Activated naive CD8-positive, alpha-beta T cell treated with anti-CD3 and anti-CD28 coated beads, Interleukin-2, amount 10 ng/mL, durations not matched to agents 7 days and 5 days (primary cell): Measurements from ENCODE around the gene ARHGEF4. TPM values are rescaled to one million over a fixed set of nuclear protein-coding genes. Genes with fewer than 3 reads are reported as not detected.
"Not testable (repeated sequence)": the region's sequence is repeated elsewhere in the genome, so short reads cannot be mapped to it uniquely, and the experiment has no call there.

Source experiments
- ATAC-seq: fragments of 150-1000 bp; cut with Tn5 transposase; one replicate; pipeline ENCODE4 v1.10.0; 2021; ENCODE audit warnings: low read depth, moderate library complexity
- POLR2A ChIA-PET: fragments of 350-600 bp; sonication (Branson Sonifier 250); formaldehyde crosslinking; loops from one replicate; lab custom pipeline; 2021; ENCODE audit warnings: antibody characterized with exemption; lab: Charles Lee
- DNase-seq: peaks from one replicate; pipeline ENCODE4 v3.0.0; 2021
- H3K27ac Mint-ChIP-seq: one replicate; pipeline ENCODE4 v1.8.0; 2022; ENCODE audit warnings: mild to moderate bottlenecking, mixed read lengths
- H3K27me3 Mint-ChIP-seq: one replicate; pipeline ENCODE4 v1.8.0; 2022; ENCODE audit warnings: mild to moderate bottlenecking, moderate library complexity, mixed read lengths
- H3K36me3 Mint-ChIP-seq: one replicate; pipeline ENCODE4 v1.8.0; 2021; ENCODE audit warnings: mild to moderate bottlenecking, mixed read lengths
- H3K4me1 Mint-ChIP-seq: one replicate; pipeline ENCODE4 v1.8.0; 2021; ENCODE audit warnings: mixed read lengths
- H3K4me3 Mint-ChIP-seq: one replicate; pipeline ENCODE4 v1.8.0; 2022; ENCODE audit warnings: mild to moderate bottlenecking, moderate library complexity, mixed read lengths
- H3K9me3 Mint-ChIP-seq: one replicate; pipeline ENCODE4 v1.8.0; 2021; ENCODE audit warnings: mixed read lengths
- total RNA-seq, 2 experiments: library from RNA; stranded (reverse); gene quantifications; one replicate each; pipeline ENCODE4 v1.2.3, GENCODE V29; 2021

The ARHGEF4 gene
- total RNA-seq, 2 experiments from 2014 or later, result 3.7 to 5.4 TPM

DNA sequence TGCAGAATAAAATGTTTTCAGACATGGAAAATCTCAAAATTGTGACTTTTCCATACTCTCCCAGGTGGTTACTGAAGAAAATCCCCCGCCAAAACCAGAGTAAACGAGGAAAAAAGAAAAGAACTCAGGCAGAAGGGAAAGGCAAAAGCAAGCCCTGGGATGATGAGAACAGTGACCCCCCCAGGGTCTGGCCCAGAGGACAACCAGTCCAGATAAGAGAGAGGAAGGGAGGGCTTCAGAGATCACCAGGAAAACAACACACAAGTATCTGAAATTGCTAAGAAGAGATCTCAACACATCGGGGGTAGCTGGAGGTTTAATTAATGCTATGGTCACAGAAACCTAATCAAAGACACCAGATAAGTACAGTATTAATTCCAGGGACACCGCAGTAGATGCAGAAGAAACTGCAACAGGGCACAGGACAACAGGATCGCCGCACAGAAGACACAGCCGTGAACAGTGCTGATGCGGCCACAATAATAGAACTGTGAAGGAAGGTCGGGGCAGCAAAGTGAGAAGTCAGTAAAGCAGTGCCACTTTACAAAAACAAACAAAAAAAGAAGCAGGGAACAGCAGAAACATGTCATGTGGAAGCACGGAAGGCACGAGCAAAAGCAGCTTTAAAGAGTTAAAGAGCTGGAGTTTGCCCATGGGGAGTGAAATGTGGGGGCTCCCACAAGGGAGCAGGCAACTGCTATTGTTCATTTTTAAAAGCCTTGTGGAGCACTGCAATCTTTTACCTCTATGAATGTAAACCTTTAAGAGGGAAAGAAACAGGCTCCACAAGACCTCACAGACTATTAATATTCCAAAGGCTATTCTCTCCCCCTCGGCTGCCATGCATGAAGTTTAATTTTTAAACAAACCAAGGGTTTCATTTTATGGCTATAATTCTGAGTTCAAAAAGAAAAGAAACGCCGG, 228.1 kb downstream of the ARHGEF4 start:
- H3K4me1 Mint-ChIP-seq, result peaks cover 16% of the 10 kb centered on the region
- H3K36me3 Mint-ChIP-seq, result peaks cover 34% of the 10 kb centered on the region
- no peak overlapping the region for H3K27ac Mint-ChIP-seq
- H3K4me3 Mint-ChIP-seq, result no peak overlapping the region
- POLR2A ChIA-PET, result no interaction called here
- no peak for DNase-seq
- no peaks in the 10 kb centered on the region for H3K9me3 Mint-ChIP-seq
- no peak for ATAC-seq
- no peaks in the 10 kb centered on the region for H3K27me3 Mint-ChIP-seq

DNA sequence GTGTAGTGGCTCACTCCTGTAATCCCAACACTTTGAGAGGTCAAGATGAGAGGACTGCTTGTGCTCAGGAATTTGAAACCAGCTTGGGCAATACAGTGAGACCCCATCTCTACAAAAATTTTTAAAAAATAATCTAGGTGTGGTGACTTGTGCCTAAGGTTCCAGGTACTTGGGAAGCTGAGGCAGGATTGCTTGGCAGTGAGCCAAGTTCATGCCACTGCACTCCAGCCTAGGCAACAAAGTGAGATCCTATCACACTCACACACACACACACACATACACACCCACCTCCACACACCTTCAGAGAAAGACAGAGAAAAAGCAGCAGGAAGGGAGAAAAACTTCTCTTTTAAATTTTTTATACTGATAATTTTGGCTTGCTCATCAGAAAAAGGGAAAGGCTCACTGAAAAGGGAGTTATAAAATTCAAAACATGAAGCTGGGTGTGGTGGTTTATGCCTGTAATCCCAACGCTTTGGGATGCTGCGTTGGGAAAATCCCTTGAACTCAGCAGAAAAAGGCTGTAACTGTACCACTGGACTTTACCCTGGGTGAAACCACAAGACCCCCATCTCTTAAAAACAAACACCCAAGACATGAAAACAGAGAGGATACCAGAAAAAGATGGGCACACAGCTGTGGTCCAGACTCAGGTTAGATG, 230.9 kb downstream of the ARHGEF4 start:
- Mint-ChIP-seq H3K9me3 (no peaks in the 10 kb centered on the region), H3K27me3 (no peaks in the 10 kb centered on the region), H3K4me3 (no peak overlapping the region), H3K36me3 (peaks cover 38% of the 10 kb centered on the region), H3K27ac (no peak overlapping the region), H3K4me1 (peaks cover 6% of the 10 kb centered on the region)
- POLR2A ChIA-PET, result no interaction called here
- ATAC-seq (no peak), DNase-seq (no peak)

DNA sequence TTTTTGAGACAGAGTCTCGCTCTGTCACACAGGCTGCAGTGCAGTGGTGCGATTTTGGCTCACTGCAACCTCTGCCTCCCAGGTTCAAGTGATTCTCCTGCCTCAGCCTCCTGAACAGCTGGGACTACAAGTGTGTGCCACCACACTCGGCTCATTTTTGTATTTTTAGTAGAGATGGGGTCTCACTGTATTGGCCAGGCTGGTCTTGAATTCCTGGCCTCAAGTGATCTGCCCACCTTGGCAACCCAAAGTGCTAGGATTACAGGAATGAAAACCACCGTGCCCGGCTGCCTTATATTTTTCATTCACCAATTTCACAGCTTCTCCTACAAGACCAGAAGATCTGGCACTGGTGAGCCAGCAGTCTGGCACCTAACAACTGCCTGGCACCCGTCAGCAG, 231.5 kb downstream of the ARHGEF4 start:
- H3K27ac Mint-ChIP-seq, ATAC-seq, H3K4me3 Mint-ChIP-seq, POLR2A ChIA-PET, H3K27me3 Mint-ChIP-seq, DNase-seq, H3K9me3 Mint-ChIP-seq, H3K4me1 Mint-ChIP-seq: not testable (repeated sequence)
- peaks cover 36% of the 10 kb centered on the region for H3K36me3 Mint-ChIP-seq

GRCh38 chr2:131075578-131075977, 238.9 kb downstream of the ARHGEF4 start:
- H3K9me3 Mint-ChIP-seq, H3K27me3 Mint-ChIP-seq, H3K27ac Mint-ChIP-seq, H3K4me3 Mint-ChIP-seq, DNase-seq, ATAC-seq, POLR2A ChIA-PET: not testable (repeated sequence)
- Mint-ChIP-seq H3K4me1 (peaks cover 21% of the 10 kb centered on the region), H3K36me3 (peaks cover 31% of the 10 kb centered on the region)

GRCh38 chr2:131076707-131077106, 240.0 kb downstream of the ARHGEF4 start:
- DNase-seq (no peak), ATAC-seq (no peak)
- Mint-ChIP-seq H3K9me3 (no peaks in the 10 kb centered on the region), H3K27me3 (no peaks in the 10 kb centered on the region), H3K4me3 (no peak overlapping the region), H3K4me1 (peaks cover 25% of the 10 kb centered on the region), H3K36me3 (peaks cover 28% of the 10 kb centered on the region), H3K27ac (no peak overlapping the region)
- POLR2A ChIA-PET, result no interaction called here

- no peak for DNase-seq
- POLR2A ChIA-PET, result no interaction called here
- H3K4me3 Mint-ChIP-seq, result no peak overlapping the region
- no peaks in the 10 kb centered on the region for H3K27me3 Mint-ChIP-seq
- peaks cover 27% of the 10 kb centered on the region for H3K4me1 Mint-ChIP-seq
- no peak overlapping the region for H3K27ac Mint-ChIP-seq
- no peak for ATAC-seq
- peaks cover 29% of the 10 kb centered on the region for H3K36me3 Mint-ChIP-seq
- no peaks in the 10 kb centered on the region for H3K9me3 Mint-ChIP-seq
These were observed 240.6 kb downstream of the ARHGEF4 start for GRCh38 chr2:131077182-131077846.

DNA sequence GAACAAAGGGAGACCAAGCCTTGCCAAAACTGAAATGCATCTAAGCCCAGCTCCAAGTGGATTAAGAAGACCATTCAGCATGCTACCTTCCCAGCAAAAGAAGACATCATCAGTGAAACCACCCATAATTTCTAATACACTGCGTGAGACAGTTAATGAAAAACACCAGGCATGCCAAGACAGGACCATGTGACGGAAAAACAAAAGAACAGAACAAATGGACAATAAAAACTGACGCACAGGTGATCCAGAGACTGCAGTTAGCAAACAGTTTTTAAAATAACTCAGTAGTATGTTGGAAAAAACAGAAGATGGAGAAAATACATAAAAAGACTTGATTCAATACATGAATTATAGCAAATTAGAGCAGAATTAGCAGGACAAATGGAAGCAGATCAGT, 241.3 kb downstream of the ARHGEF4 start:
- Mint-ChIP-seq H3K9me3 (no peaks in the 10 kb centered on the region), H3K4me1 (peaks cover 30% of the 10 kb centered on the region), H3K27ac (no peak overlapping the region), H3K4me3 (no peak overlapping the region), H3K36me3 (peaks cover 29% of the 10 kb centered on the region), H3K27me3 (no peaks in the 10 kb centered on the region)
- POLR2A ChIA-PET, result no interaction called here
- DNase-seq, result no peak
- ATAC-seq, result no peak

- POLR2A ChIA-PET, H3K27ac Mint-ChIP-seq, ATAC-seq, H3K4me3 Mint-ChIP-seq, H3K27me3 Mint-ChIP-seq, DNase-seq, H3K9me3 Mint-ChIP-seq: not testable (repeated sequence)
- Mint-ChIP-seq H3K36me3 (peaks cover 27% of the 10 kb centered on the region), H3K4me1 (peaks cover 26% of the 10 kb centered on the region)
These were observed 243.2 kb downstream of the ARHGEF4 start for GRCh38 chr2:131079931-131080330.

GRCh38 chr2:131081190-131081589, 244.5 kb downstream of the ARHGEF4 start:
- no peaks in the 10 kb centered on the region for H3K9me3 Mint-ChIP-seq
- H3K27me3 Mint-ChIP-seq, result no peaks in the 10 kb centered on the region
- peaks cover 34% of the 10 kb centered on the region for H3K36me3 Mint-ChIP-seq
- DNase-seq (no peak), ATAC-seq (no peak)
- peaks cover 28% of the 10 kb centered on the region for H3K4me1 Mint-ChIP-seq
- POLR2A ChIA-PET, result interaction anchor here (1.1 kb wide), 1 partner anchor 12 kb away, joined by 4 read pairs; the partner anchor contains the start of gene FAM168B
- H3K27ac Mint-ChIP-seq, result peak overlapping the region; percentile 61
- H3K4me3 Mint-ChIP-seq, result no peak overlapping the region

DNA sequence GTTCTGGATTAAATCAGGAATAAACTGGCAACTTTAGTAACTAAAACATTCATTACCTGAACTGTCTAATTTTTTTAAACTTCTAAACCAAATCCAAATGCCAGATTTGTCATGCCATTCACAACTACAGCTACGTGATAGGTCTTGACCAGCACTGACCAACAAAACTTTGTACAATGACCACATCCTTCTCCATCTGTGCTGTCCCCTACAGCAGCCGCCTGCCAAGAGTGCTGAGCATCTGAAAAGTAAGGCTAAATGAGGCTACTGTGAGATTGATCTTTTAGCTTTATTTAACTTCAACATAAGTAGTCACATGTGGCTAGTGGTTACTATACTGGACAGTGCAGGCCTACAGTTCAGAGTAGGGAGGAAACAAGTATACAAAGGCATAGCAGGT, 248.9 kb downstream of the ARHGEF4 start:
- POLR2A ChIA-PET, result no interaction called here
- Mint-ChIP-seq H3K36me3 (peaks cover 42% of the 10 kb centered on the region), H3K4me1 (peaks cover 18% of the 10 kb centered on the region), H3K9me3 (no peaks in the 10 kb centered on the region), H3K27ac (no peak overlapping the region), H3K4me3 (no peak overlapping the region), H3K27me3 (no peaks in the 10 kb centered on the region)
- ATAC-seq (no peak), DNase-seq (no peak)

- DNase-seq, result no peak
These were observed 255.8 kb downstream of the ARHGEF4 start for GRCh38 chr2:131092458-131093005.

DNA sequence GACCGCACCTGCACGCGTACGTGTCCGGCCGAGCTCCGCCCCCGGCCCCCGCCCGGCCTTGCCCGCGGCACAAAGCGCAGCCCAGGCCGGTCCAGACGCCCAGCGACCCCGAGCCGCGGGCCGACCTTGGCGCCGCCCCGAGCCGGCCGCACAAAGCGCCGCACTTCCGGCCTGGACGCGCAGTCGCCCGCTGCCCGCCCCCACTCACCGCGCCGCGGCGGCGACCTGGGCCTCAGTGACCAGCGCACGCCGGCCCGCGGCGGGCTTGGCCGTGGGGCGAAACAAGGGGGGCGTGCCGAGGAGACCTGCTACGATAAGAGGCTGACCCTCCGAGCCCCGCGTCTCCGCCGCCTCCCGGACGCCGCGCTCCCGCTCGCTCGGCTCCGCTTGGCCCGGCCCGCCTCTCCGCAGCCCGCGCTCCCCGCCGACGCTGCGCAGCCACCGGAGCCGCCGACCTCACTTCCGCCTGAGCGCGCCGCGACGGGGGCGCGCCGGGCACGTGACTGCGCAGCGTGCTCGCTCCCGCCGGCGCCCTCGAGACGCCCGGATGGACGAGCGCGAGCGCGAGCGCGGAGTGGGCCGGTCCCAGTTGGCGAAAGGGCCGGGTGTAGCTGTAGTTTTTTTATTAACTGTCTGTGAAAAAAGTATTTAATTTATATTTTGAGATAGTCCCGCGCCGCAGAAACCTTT, 256.4 kb downstream of the ARHGEF4 start, which contains the start of gene FAM168B:
TSS of gene FAM168B (minus strand) at position 455 of the 690 bp plus-strand sequence. CDS start 10,814 bp downstream, outside the sequence.
- Mint-ChIP-seq H3K27ac (peak within 1 kb of the TSS; percentile 98), H3K9me3 (no peaks in the 10 kb centered on the region), H3K36me3 (peaks cover 6% of the 10 kb centered on the region), H3K4me3 (peak within 1 kb of the TSS; percentile 96), H3K4me1 (peaks cover 17% of the 10 kb centered on the region), H3K27me3 (peaks cover 2% of the 10 kb centered on the region)
- POLR2A ChIA-PET, result interaction anchor here (0.7 to 3.9 kb wide), 12 partner anchors 10 to 400 kb away, joined by 3 to 86 read pairs (median 3); partner anchors contain the start of genes MZT2A and PLEKHB2
- ATAC-seq (peak; percentile 84), DNase-seq (peak; percentile 97)

More at GRCh38 chr2:131092458-131093005, 255.8 kb downstream of the ARHGEF4 start:
- no peak for ATAC-seq
- peaks cover 12% of the 10 kb centered on the region for H3K36me3 Mint-ChIP-seq
- H3K27me3 Mint-ChIP-seq, result peaks cover 2% of the 10 kb centered on the region
- no peaks in the 10 kb centered on the region for H3K9me3 Mint-ChIP-seq
- peak overlapping the region; percentile 81 for H3K4me3 Mint-ChIP-seq
- POLR2A ChIA-PET, result interaction anchor here (0.7 to 3.9 kb wide), 11 partner anchors 9 to 400 kb away, joined by 3 to 86 read pairs (median 3); partner anchors contain the start of genes MZT2A and PLEKHB2
- H3K27ac Mint-ChIP-seq, result peak overlapping the region; percentile 78
- H3K4me1 Mint-ChIP-seq, result peaks cover 17% of the 10 kb centered on the region
